ENCODE data around the gene NR2F2.

Gene NR2F2

GRCh38 chr15:96332637-96333121, 2.2 kb downstream of the NR2F2 start:
- no peak for DNase-seq

GRCh38 chr15:96333131-96334016, 2.9 kb downstream of the NR2F2 start:
- DNase-seq = no peak

GRCh38 chr15:96334017-96334704, 3.7 kb downstream of the NR2F2 start:
- no peak for DNase-seq

- no peak for DNase-seq
Measured at GRCh38 chr15:96334705-96335410, 4.4 kb downstream of the NR2F2 start.

GRCh38 chr15:96335411-96336024, 5.0 kb downstream of the NR2F2 start:
- DNase-seq = no peak

GRCh38 chr15:96336108-96336595, 5.7 kb downstream of the NR2F2 start:
- DNase-seq = no peak

- DNase-seq = no peak
Measured at GRCh38 chr15:96336596-96337364, 6.3 kb downstream of the NR2F2 start.

- no peak for DNase-seq
Measured at GRCh38 chr15:96337365-96338023, 7.0 kb downstream of the NR2F2 start.

GRCh38 chr15:96338074-96338765, 7.7 kb downstream of the NR2F2 start:
- no peak for DNase-seq

- DNase-seq = no peak
Measured at GRCh38 chr15:96338766-96339618, 8.5 kb downstream of the NR2F2 start.

GRCh38 chr15:96339619-96340347, 9.3 kb downstream of the NR2F2 start:
- DNase-seq = no peak

- no peak for DNase-seq
Measured at GRCh38 chr15:96340348-96340597, 9.8 kb downstream of the NR2F2 start.

GRCh38 chr15:96340598-96341512, 10.4 kb downstream of the NR2F2 start:
- DNase-seq = no peak

- no peak for DNase-seq
Measured at GRCh38 chr15:96341513-96342405, 11.3 kb downstream of the NR2F2 start.

GRCh38 chr15:96342406-96343112, 12.1 kb downstream of the NR2F2 start:
- DNase-seq = no peak

Measured in MV-4-11 (cell line).